ENCODE results near the gene SEMA4A. TPM values are rescaled to one million over a fixed set of nuclear protein-coding genes. Genes with fewer than 3 reads are reported as not detected.

SEMA4A gene
- total and polyA plus RNA-seq, 3 donors from 2014 or later: 4.8 to 8.0 (median 7.7) TPM

GRCh38 chr1:156191292-156191964 lies 38.0 kb downstream of the SEMA4A start:
- Histone ChIP-seq H3K9me3 (no peaks in the 10 kb centered on the region), H3K4me1 (peaks cover 9% of the 10 kb centered on the region), H3K4me3 (no peak overlapping the region), H3K27me3 (no peaks in the 10 kb centered on the region), H3K27ac (no peak overlapping the region), H3K36me3 (ENCODE audit: low read depth, missing control alignments) (no peaks in the 10 kb centered on the region)
- intact Hi-C loops (cut with DNase I; ENCODE audit: low total_unique reads): no loop called here
- TF ChIP-seq, protein P1, sequence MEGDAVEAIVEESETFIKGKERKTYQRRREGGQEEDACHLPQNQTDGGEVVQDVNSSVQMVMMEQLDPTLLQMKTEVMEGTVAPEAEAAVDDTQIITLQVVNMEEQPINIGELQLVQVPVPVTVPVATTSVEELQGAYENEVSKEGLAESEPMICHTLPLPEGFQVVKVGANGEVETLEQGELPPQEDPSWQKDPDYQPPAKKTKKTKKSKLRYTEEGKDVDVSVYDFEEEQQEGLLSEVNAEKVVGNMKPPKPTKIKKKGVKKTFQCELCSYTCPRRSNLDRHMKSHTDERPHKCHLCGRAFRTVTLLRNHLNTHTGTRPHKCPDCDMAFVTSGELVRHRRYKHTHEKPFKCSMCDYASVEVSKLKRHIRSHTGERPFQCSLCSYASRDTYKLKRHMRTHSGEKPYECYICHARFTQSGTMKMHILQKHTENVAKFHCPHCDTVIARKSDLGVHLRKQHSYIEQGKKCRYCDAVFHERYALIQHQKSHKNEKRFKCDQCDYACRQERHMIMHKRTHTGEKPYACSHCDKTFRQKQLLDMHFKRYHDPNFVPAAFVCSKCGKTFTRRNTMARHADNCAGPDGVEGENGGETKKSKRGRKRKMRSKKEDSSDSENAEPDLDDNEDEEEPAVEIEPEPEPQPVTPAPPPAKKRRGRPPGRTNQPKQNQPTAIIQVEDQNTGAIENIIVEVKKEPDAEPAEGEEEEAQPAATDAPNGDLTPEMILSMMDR (IDR thresholded peaks at IDR 0.05): no peak
- no peak for TF ChIP-seq POLR2A (IDR thresholded peaks at IDR 0.05)
- 87 to 89% methylated on average over 4 of the region's 4 CpGs for whole genome bisulfite sequencing, 2 donors
- DNase-seq: no peak

GRCh38 chr1:156193208-156193487 lies 39.8 kb downstream of the SEMA4A start:
- intact Hi-C loops (cut with DNase I; ENCODE audit: low total_unique reads): no loop called here
- Histone ChIP-seq H3K9me3 (no peaks in the 10 kb centered on the region), H3K4me1 (peaks cover 9% of the 10 kb centered on the region), H3K36me3 (ENCODE audit: low read depth, missing control alignments) (no peaks in the 10 kb centered on the region), H3K27me3 (no peaks in the 10 kb centered on the region), H3K4me3 (peak overlapping the region; percentile 79 to 88), H3K27ac (peak overlapping the region; percentile 16 to 31)
- WGBS, 2 donors: 63 to 69% methylated on average over 7 of the region's 7 CpGs
- no peak for DNase-seq
- no peak for TF ChIP-seq POLR2A (IDR thresholded peaks at IDR 0.05)
- TF ChIP-seq, protein P1 (IDR thresholded peaks at IDR 0.05): no peak

DNA sequence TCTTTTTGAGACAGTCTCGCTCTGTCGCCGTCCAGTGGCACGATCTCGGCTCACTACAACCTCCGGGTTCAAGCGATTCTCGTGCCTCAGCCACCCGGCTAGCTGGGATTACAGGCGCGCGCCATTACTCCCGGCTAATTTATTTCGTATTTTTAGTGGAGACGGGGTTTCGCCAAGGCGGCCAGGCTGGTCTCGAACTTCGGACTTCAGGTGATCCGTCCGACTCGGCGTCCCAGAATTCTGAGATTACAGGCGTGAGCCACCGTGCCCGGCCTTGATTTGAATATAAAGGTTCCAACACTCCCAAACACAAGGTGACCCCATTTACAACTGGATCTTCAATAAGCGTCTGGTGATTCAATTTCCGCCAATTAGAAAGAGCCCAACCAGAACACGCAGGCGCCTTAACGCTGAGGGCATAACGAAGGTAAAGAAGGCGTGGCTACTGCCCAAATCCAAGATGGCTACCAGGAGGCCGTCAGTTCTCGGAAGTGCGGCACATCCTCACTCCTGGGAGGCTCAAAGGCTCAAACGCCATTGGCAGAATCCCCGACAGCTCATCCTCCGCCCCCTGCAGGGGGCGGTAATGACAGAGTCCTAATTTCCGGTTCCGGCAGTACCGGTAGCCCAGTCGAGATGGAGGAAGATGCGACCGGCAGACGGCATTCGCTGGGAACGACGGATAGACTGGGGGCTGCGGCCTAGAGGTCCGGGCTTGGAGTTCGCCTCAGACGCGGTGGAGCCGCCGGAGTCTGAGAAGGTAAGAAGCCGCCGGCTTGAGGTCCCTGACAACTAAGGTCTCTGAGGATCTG lies 40.3 kb downstream of the SEMA4A start, which contains the start of gene SLC25A44:
Gene SLC25A44, plus strand, starts transcription at position 617 of the 812 bp plus-strand sequence. CDS start 5,744 bp downstream, outside the sequence.
- DNase-seq: peak; percentile 98
- TF ChIP-seq POLR2A (IDR thresholded peaks at IDR 0.05): no peak
- TF ChIP-seq, protein P1 (IDR thresholded peaks at IDR 0.05): peak; percentile 46 to 76 (median 67)

GRCh38 chr1:156194300-156194652 lies 40.9 kb downstream of the SEMA4A start:
- peak overlapping the region; percentile 79 to 88 for H3K4me3 ChIP-seq
- intact Hi-C loops (cut with DNase I; ENCODE audit: low total_unique reads): no loop called here
- WGBS, 2 donors: 5 to 6% methylated on average over 11 to 14 of the region's 14 CpGs
- H3K36me3 ChIP-seq (ENCODE audit: low read depth, missing control alignments): no peaks in the 10 kb centered on the region
- H3K27ac ChIP-seq: peak overlapping the region; percentile 33 to 58
- H3K4me1 ChIP-seq: peaks cover 13% of the 10 kb centered on the region
- no peaks in the 10 kb centered on the region for H3K9me3 ChIP-seq
- TF ChIP-seq, protein P1 (IDR thresholded peaks at IDR 0.05): no peak
- TF ChIP-seq POLR2A (IDR thresholded peaks at IDR 0.05): no peak
- DNase-seq: peak; percentile 23
- no peaks in the 10 kb centered on the region for H3K27me3 ChIP-seq

More for the DNA sequence above, 40.3 kb downstream of the SEMA4A start, which contains the start of gene SLC25A44:
- Histone ChIP-seq H3K36me3 (ENCODE audit: low read depth, missing control alignments) (no peaks in the 10 kb centered on the region), H3K27me3 (no peaks in the 10 kb centered on the region), H3K4me3 (peak within 1 kb of the TSS; percentile 79 to 88), H3K27ac (peak within 1 kb of the TSS; percentile 33 to 58), H3K4me1 (peaks cover 9% of the 10 kb centered on the region), H3K9me3 (no peaks in the 10 kb centered on the region)
- 3 to 5% methylated on average over 43 to 56 of the region's 59 CpGs for WGBS, 2 donors
- intact Hi-C loops (cut with DNase I; ENCODE audit: low total_unique reads): no loop called here
